Epithelial cell of proximal tubule (primary cell): ENCODE measurements around the gene CACNB1. TPM values are rescaled to one million over a fixed set of nuclear protein-coding genes. Genes with fewer than 3 reads are reported as not detected.
"Not testable (repeated sequence)": the region's sequence is repeated elsewhere in the genome, so short reads cannot be mapped to it uniquely, and the experiment has no call there.

Experiments used
- DNase-seq: peaks from one replicate; pipeline ENCODE4 v3.0.0-alpha.2; 2011; ENCODE audit warnings: low read depth
- H3K4me3 ChIP-seq: 2 replicates; pipeline ENCODE4 v1.5.1; 2011; ENCODE audit warnings: low read depth, mild to moderate bottlenecking, low read length
- total RNA-seq: library from RNA; depleted of rRNA; stranded (reverse); fragments of >200 nt; gene quantifications from 2 replicates; pipeline ENCODE4 v1.2.3, GENCODE V29; 2015
- TF ChIP-seq, protein P1 (sequence below): conservative IDR thresholded peaks from 2 replicates; pipeline ENCODE4 v1.5.1; 2012; ENCODE audit warnings: low read depth, mild to moderate bottlenecking, low read length

CACNB1 gene
- total RNA-seq, 1 donor from 2014 or later = 2.4 TPM

DNA sequence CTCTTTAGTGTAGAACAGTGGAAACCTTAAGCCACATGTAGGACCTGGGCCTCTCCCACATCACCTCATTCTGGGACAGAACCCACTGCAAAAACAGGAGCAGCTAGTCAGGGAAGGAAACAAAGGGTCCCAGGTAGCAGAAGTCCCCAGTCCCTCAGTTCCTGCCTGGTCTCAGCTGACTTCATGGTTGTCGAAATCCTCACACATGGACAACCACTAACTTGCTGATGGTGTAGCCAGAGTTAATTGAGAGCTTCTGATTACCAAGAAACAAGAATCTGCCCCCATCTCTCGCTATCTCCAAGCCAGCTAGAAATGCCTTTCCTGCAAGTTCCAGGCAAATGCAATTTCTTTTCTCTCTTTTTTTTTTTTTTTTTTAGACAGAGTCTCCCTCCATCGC lies 28.0 kb downstream of the CACNB1 start:
- TF ChIP-seq, protein P1, sequence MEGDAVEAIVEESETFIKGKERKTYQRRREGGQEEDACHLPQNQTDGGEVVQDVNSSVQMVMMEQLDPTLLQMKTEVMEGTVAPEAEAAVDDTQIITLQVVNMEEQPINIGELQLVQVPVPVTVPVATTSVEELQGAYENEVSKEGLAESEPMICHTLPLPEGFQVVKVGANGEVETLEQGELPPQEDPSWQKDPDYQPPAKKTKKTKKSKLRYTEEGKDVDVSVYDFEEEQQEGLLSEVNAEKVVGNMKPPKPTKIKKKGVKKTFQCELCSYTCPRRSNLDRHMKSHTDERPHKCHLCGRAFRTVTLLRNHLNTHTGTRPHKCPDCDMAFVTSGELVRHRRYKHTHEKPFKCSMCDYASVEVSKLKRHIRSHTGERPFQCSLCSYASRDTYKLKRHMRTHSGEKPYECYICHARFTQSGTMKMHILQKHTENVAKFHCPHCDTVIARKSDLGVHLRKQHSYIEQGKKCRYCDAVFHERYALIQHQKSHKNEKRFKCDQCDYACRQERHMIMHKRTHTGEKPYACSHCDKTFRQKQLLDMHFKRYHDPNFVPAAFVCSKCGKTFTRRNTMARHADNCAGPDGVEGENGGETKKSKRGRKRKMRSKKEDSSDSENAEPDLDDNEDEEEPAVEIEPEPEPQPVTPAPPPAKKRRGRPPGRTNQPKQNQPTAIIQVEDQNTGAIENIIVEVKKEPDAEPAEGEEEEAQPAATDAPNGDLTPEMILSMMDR = no peak
- DNase-seq = no peak
- H3K4me3 ChIP-seq = no peak overlapping the region

DNA sequence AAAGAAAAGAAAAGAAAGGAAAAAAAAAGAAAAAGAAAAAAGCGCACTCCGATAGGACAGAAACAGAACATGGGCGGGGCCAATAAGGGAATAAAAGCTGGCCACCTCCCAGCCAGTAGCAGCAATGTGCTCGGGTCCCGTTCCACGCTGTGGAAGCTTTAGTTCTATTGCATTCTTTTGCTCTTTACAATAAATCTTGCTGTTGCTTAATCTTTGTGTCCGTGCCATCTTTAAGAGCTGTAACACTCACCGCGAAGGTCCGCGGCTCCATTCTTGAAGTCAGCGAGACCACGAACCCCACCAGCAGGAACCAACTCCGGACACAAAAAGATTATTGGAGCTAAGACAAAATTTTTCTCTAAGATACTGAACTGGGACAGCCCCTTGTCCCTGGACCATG lies 28.4 kb downstream of the CACNB1 start:
- DNase-seq = no peak
- TF ChIP-seq, protein P1 = no peak
- no peak overlapping the region for H3K4me3 ChIP-seq

DNA sequence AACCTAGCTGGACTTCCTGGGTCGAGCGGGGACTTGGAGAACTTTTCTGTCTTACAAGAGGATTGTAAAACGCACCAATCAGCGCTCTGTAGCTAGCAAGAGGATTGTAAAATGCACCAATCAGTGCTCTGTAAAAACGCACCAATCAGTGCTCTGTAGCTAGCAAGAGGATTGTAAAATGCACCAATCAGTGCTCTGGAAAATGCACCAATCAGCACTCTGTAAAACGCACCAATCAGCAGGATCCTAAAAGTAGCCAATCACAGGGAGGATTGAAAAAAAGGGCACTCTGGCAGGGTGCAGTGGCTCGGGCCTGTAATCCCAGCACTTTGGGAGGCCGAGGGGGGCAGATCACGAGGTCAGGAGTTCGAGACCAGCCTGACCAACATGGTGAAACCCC lies 29.0 kb downstream of the CACNB1 start:
- not testable (repeated sequence) for H3K4me3 ChIP-seq, DNase-seq

DNA sequence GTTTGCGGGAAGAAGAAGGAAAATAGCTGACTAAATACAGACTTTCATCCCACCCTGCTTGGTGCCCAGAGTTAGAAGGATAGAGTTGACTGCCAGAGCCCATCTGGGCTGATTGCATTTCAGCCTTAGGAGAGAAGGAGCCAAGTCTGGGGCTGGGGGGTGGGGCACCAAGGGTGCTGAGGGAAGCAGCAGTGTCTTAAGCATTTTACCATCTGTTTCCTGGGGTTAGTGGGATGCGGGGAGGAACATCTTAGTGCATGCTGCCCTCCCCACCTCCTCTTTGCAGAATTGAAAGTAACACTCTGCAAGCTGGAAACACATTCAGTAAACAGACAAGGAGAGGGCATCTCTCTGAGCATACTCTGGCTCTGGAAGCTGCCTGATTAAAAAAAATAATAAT lies 30.0 kb downstream of the CACNB1 start:
- TF ChIP-seq, protein P1 = no peak
- DNase-seq = no peak

DNA sequence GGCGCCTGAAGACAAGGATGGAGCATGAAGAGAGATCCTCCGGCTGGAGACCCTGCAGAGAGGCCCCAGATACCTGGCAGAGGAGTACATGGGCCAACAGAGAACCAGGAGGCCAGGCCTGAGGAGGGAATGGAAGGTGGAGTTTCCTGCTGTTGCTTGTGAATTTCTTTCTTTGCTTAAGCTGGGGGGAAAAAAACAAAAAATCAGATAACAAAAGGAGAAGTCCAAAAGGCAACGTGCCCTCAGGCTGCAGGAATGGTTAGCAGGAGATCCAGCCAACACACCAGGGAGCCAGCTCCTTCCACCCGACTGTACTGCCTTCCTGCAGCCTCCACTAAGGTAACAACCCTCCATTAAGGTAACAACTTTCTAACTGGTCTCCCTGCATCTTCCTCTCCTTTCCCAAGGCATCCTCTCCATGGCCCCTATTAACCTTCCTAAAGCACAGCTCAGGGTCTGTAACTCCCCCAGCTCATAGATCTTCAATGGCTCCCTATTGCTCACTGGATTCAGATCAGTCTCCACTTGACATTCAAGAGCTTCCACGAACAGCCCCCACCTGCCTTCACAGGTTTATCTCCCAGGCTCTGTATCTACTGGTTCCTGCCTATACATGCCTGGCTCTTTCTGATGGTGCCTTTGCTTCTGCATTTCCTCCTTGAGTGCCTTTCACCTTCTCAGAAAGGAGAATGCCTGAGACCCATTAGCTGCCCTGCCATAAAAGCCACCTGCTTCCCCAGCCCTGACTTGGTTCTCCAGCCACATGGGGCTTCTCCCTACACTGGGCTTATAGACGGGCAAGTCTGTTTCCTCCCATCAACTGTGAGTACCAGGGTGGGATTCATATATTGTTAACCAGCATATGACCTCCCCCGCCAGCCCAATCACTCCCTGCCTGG lies 30.8 kb downstream of the CACNB1 start:
- TF ChIP-seq, protein P1 = no peak

More for the DNA sequence above, 30.0 kb downstream of the CACNB1 start:
- H3K4me3 ChIP-seq = no peak overlapping the region

DNA sequence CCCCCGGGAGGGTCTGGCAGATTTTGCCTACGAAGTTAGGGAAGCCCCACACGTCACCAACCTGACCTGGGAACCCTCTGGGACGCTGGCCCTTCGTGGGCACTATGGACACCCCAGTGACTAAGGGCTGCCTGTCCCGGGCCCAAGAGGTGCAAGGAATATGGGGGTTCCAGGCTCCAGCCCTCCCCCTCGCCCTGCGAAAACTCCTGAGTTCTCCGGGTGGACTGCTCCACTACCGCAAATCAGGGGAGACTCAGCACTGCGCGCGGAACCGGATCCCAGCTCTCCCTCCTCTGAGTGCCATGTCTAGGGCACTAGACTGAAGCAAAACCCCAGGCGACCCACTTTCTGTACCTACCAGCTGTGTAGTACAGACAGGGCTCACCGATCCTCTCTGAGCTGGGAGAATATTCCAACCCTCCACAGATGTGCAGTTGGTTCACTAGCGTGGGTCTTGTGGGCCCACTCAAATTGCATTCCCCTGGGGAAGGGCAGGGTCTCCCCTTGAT lies 31.6 kb downstream of the CACNB1 start, which contains the start of gene ARL5C:
ARL5C (minus strand) TSS at position 321 of the 509 bp plus-strand sequence. CDS start 401 bp downstream, outside the sequence.
- DNase-seq = no peak
- TF ChIP-seq, protein P1 = no peak
- H3K4me3 ChIP-seq = peak within 1 kb of the TSS; percentile 51

More for the DNA sequence above, 30.8 kb downstream of the CACNB1 start:
- no peak for DNase-seq
- no peak overlapping the region for H3K4me3 ChIP-seq

DNA sequence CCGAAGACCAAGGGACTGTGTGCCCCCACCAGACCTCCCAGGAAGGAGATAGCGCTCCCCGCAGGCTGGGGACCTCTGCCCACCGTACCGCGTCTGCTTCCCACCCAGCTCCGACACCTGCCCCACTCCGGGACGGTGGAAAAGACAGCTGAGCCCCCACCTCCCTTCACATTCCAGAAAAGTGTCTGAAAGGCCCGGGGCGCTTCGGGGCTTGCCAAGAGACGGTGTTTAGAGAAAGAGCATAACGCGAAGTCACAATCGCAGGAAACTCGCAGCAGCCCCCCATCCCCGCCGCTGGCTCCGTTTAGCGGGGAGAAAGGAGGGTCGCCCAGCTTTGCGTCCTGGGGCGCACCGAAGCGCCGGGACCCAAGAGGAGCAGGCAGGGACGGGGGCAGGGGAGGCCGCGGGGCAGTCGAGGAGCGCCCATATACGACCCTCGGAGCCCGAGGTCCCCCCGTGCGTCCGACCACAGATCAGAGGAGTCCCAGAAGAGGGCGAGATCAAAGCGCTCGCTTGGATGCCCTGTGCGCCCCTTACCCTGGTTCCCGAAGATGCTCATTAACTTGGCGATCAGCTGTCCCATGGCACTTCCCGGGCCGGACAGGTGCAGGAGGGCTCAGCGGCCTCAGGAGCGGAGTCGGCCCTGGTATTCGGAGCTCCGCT lies 32.2 kb downstream of the CACNB1 start:
- TF ChIP-seq, protein P1 = no peak

More for the DNA sequence above, 32.2 kb downstream of the CACNB1 start:
- H3K4me3 ChIP-seq = peak overlapping the region; percentile 51
- DNase-seq = no peak
